A673 (cell line): ENCODE data around the gene PI3.

Experiments used
- CTCF ChIP-seq: fragments of 300-800, 200-600 bp; sonication (generic); conservative IDR thresholded peaks from 2 replicates; pipeline ENCODE4 v1.5.1; 2017; ENCODE audit warnings: low read depth, mild to moderate bottlenecking, antibody characterized with exemption, low read length, moderate library complexity, mixed read lengths
- EZH2 ChIP-seq: fragments of 200-600 bp; sonication (generic); IDR thresholded peaks from 2 replicates; pipeline ENCODE4 v1.6.1; 2017; ENCODE audit warnings: borderline replicate concordance, low read depth, mild to moderate bottlenecking, mixed read lengths, antibody characterized with exemption, low read length; ENCODE audit not compliant: poor library complexity, severe bottlenecking

DNA sequence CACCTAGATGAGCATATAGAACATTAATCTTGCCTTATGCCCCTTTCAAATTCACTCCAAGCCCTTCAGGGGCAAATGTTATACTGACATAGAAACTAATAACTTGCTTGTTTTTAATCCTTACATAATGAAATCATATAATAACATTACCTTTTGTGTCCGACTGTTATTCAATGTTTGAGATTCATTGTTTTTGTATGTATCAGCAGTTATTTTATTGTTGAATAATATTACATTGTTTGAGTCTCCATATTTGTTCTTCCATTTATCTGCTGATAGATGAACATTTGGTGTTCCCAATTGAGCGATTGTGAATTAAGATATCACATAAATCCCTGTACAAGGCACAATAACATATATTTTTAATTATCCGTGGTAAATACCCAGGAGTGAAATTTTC, 38.1 kb downstream of the PI3 start:
- TF ChIP-seq CTCF (no peak), EZH2 (no peak)
